Measurements from ENCODE around the gene ATP8A2.

Gene ATP8A2

GRCh38 chr13:25865391-25865790, 493.6 kb downstream of the ATP8A2 start:
- DNase-seq: no peak

- no peak for DNase-seq
Measured at GRCh38 chr13:25867038-25867437, 495.3 kb downstream of the ATP8A2 start.

GRCh38 chr13:25868490-25868889, 496.7 kb downstream of the ATP8A2 start:
- no peak for DNase-seq

- no peak for DNase-seq
Measured at GRCh38 chr13:25869941-25870340, 498.2 kb downstream of the ATP8A2 start.

GRCh38 chr13:25871389-25872125, 499.8 kb downstream of the ATP8A2 start:
- DNase-seq: no peak

- no peak for DNase-seq
Measured at GRCh38 chr13:25872481-25873241, 500.9 kb downstream of the ATP8A2 start.

GRCh38 chr13:25873242-25873612, 501.5 kb downstream of the ATP8A2 start:
- DNase-seq: no peak

- peak in 1 of 5 experiments; percentile 26 for DNase-seq
Measured at GRCh38 chr13:25874064-25874737, 502.4 kb downstream of the ATP8A2 start.

- peak in 4 of 5 experiments; percentile 14 to 91 (median 42) for DNase-seq
Measured at GRCh38 chr13:25874907-25875306, 503.1 kb downstream of the ATP8A2 start.

GRCh38 chr13:25876247-25876646, 504.5 kb downstream of the ATP8A2 start:
- DNase-seq: no peak

GRCh38 chr13:25879466-25879865, 507.7 kb downstream of the ATP8A2 start:
- no peak for DNase-seq

- DNase-seq: no peak
Measured at GRCh38 chr13:25881136-25881926, 509.6 kb downstream of the ATP8A2 start.

- DNase-seq: no peak
Measured at GRCh38 chr13:25881971-25882451, 510.2 kb downstream of the ATP8A2 start.

GRCh38 chr13:25882466-25883357, 510.9 kb downstream of the ATP8A2 start:
- peak in 1 of 5 experiments; percentile 39 for DNase-seq

GRCh38 chr13:25885418-25885817, 513.6 kb downstream of the ATP8A2 start:
- DNase-seq: no peak

GRCh38 chr13:25886438-25887214, 514.9 kb downstream of the ATP8A2 start:
- peak in 1 of 5 experiments; percentile 15 for DNase-seq

GRCh38 chr13:25887962-25888655, 516.3 kb downstream of the ATP8A2 start:
- peak in 1 of 5 experiments; percentile 55 for DNase-seq

- DNase-seq: no peak
Measured at GRCh38 chr13:25890671-25891212, 519.0 kb downstream of the ATP8A2 start.

GRCh38 chr13:25898991-25899390, 527.2 kb downstream of the ATP8A2 start:
- no peak for DNase-seq

- no peak for DNase-seq
Measured at GRCh38 chr13:25899464-25899863, 527.7 kb downstream of the ATP8A2 start.
